GM12878 (cell line): ENCODE data around the gene SCN8A. TPM values are rescaled to one million over a fixed set of nuclear protein-coding genes. Genes with fewer than 3 reads are reported as not detected.

Experiments used
- ATAC-seq: fragments of 200-7000 bp; cut with Tn5 transposase; 3 replicates; pipeline ENCODE4 v1.9.1; 2020; ENCODE audit warnings: mild to moderate bottlenecking, moderate library complexity
- BruUV-seq: library from RNA; stranded (reverse); fragments of 400-500 nt; replicated peaks from 2 replicates; lab custom pipeline; 2021; lab: Mats Ljungman, UMichigan
- CTCF ChIA-PET: fragments of 300-600 bp; sonication (Branson Sonifier 250); formaldehyde crosslinking; extraction: SDS; loops from one replicate; lab custom pipeline; 2021; ENCODE audit warnings: inconsistent platforms; lab: Yijun Ruan, JAX
- POLR2A ChIA-PET: fragments of 350-600 bp; formaldehyde crosslinking; extraction: SDS; loops from one replicate; lab custom pipeline; 2021; ENCODE audit warnings: inconsistent platforms; lab: Charles Lee
- RAD21 ChIA-PET: fragments of 300-600 bp; sonication (Branson Sonifier 250); formaldehyde crosslinking; loops from one replicate; lab custom pipeline; 2023; ENCODE audit warnings: antibody characterized with exemption; ENCODE audit not compliant: unreplicated experiment; lab: Charles Lee
- SMC1A ChIA-PET: fragments of 300-600 bp; sonication (Branson Sonifier 250); formaldehyde crosslinking; loops from one replicate; lab custom pipeline; 2023; ENCODE audit not compliant: unreplicated experiment, uncharacterized antibody; lab: Charles Lee
- DNase-seq: peaks from one replicate; pipeline ENCODE4 v3.0.0-alpha.2; 2011; ENCODE audit warnings: low read depth, low spot score
- FAIRE-seq: peaks from 3 replicates; lab custom pipeline; 2011; peaks lifted over from hg19 to GRCh38; lab: Jason Lieb, UNC
- H2AFZ ChIP-seq: 2 replicates; pipeline ENCODE4 v1.6.0; 2011; ENCODE audit warnings: low read depth, low read length, control low read depth; ENCODE audit not compliant: control insufficient read depth
- H3K27ac ChIP-seq: 2 replicates; pipeline ENCODE4 v1.5.1; 2011; ENCODE audit warnings: control low read depth; ENCODE audit not compliant: control insufficient read depth, insufficient read depth
- H3K27me3 ChIP-seq, 2 experiments: replicated peaks in 1 of 2; 2 replicates each; pipeline versions ENCODE4 v1.6.0 to v1.6.1; 2011; ENCODE audit warnings: low read length in 1 of 2; ENCODE audit not compliant: control insufficient read depth in 2 of 2, insufficient read depth in 2 of 2
- H3K36me3 ChIP-seq, 2 experiments: 2 replicates each; pipeline ENCODE4 v1.5.1; 2011; ENCODE audit warnings: low read length in 1 of 2; ENCODE audit not compliant: control insufficient read depth in 2 of 2, insufficient read depth in 2 of 2
- H3K4me1 ChIP-seq: 2 replicates; pipeline ENCODE4 v1.6.1; 2011; ENCODE audit warnings: mild to moderate bottlenecking, low read length, moderate library complexity, mixed read lengths; ENCODE audit not compliant: control insufficient read depth, insufficient read depth
- H3K4me2 ChIP-seq: 2 replicates; pipeline ENCODE4 v1.6.0; 2011; ENCODE audit warnings: control low read depth; ENCODE audit not compliant: control insufficient read depth, insufficient read depth
- H3K4me3 ChIP-seq: fragments of 200-600 bp; sonication (generic); 2 replicates; pipeline ENCODE4 v1.5.1; 2016
- H3K79me2 ChIP-seq: 2 replicates; pipeline ENCODE4 v1.6.0; 2011; ENCODE audit warnings: low read length; ENCODE audit not compliant: control insufficient read depth, insufficient read depth
- H3K9ac ChIP-seq: 2 replicates; pipeline ENCODE4 v1.8.0; 2011; ENCODE audit warnings: low read length, control low read depth, mixed read lengths; ENCODE audit not compliant: control insufficient read depth, insufficient read depth
- H3K9me3 ChIP-seq: replicated peaks from 3 replicates; pipeline ENCODE4 v1.5.1; 2011; ENCODE audit warnings: mild to moderate bottlenecking, low read length; ENCODE audit not compliant: control insufficient read depth, insufficient read depth
- H4K20me1 ChIP-seq: 2 replicates; pipeline ENCODE4 v1.6.0; 2011; ENCODE audit not compliant: control insufficient read depth, insufficient read depth
- BMI1 ChIP-seq: fragments of 450-650 bp; IDR thresholded peaks from 2 replicates; pipeline ENCODE4 v1.6.1; 2016; ENCODE audit warnings: mild to moderate bottlenecking, moderate library complexity, borderline replicate concordance
- CEBPZ ChIP-seq: fragments of 150-350 bp; IDR thresholded peaks from 2 replicates; pipeline ENCODE4 v1.6.1; 2016; ENCODE audit warnings: low read depth, low read length
- CUX1 ChIP-seq: IDR thresholded peaks from 2 replicates; pipeline ENCODE4 v1.6.1; 2012; ENCODE audit warnings: improper control_type of control experiment, low read depth, low read length; ENCODE audit not compliant: insufficient replicate concordance
- ELK1 ChIP-seq: IDR thresholded peaks from 2 replicates; pipeline ENCODE4 v1.6.1; 2012; ENCODE audit warnings: low read depth, low read length, improper control_type of control experiment
- MEF2B ChIP-seq: fragments of 450-650 bp; IDR thresholded peaks from 2 replicates; pipeline ENCODE4 v1.6.1; 2018; ENCODE audit warnings: mild to moderate bottlenecking, moderate library complexity; ENCODE audit not compliant: partially characterized antibody, poor library complexity, severe bottlenecking
- NFIC ChIP-seq: IDR thresholded peaks from 2 replicates; pipeline ENCODE4 v1.6.1; 2012; ENCODE audit warnings: low read depth, mild to moderate bottlenecking, inconsistent platforms, low read length, moderate library complexity
- NFXL1 ChIP-seq: fragments of 450-650 bp; IDR thresholded peaks from 2 replicates; pipeline ENCODE4 v1.6.1; 2017; ENCODE audit warnings: antibody characterized with exemption, mild to moderate bottlenecking, borderline replicate concordance
- RBBP5 ChIP-seq: fragments of 200-600 bp; sonication (generic); conservative IDR thresholded peaks from 2 replicates; pipeline ENCODE4 v1.6.1; 2016
- SMAD1 ChIP-seq: fragments of 450-650 bp; IDR thresholded peaks from 2 replicates; pipeline ENCODE4 v1.6.1; 2018; ENCODE audit warnings: mild to moderate bottlenecking, low read depth; ENCODE audit not compliant: partially characterized antibody
- SMC3 ChIP-seq: IDR thresholded peaks from 2 replicates; pipeline ENCODE4 v1.6.1; 2011; ENCODE audit warnings: low read length, improper control_type of control experiment, borderline replicate concordance
- SUZ12 ChIP-seq: fragments of 200-600 bp; sonication (generic); IDR thresholded peaks from one replicate; pipeline ENCODE4 v1.6.1; 2018; ENCODE audit warnings: antibody characterized with exemption, mild to moderate bottlenecking; ENCODE audit not compliant: unreplicated experiment
- TCF3 ChIP-seq: IDR thresholded peaks from 2 replicates; pipeline ENCODE4 v1.6.1; 2012; ENCODE audit warnings: low read depth, mild to moderate bottlenecking, low read length, borderline replicate concordance; ENCODE audit not compliant: insufficient read depth
- WRNIP1 ChIP-seq: IDR thresholded peaks from 2 replicates; pipeline ENCODE4 v1.6.1; 2011; ENCODE audit warnings: low read depth, low read length, improper control_type of control experiment, borderline replicate concordance
- WGBS: methylation state at CpG from one replicate; pipeline ENCODE4 v1.1.6; 2016; ENCODE audit warnings: low lambda C conversion rate; ENCODE audit not compliant: insufficient replicate concordance, insufficient coverage; ENCODE audit errors: missing lambda C conversion rate; 5-methylcytosine and 5-hydroxymethylcytosine counted together
- in situ Hi-C: fragments of 300-500 bp; cut with MboI; formaldehyde crosslinking; loops from 9 replicates; pipeline ENCODE4 v1.14.3; 2018; ENCODE audit warnings: mixed read lengths
- intact Hi-C: fragments of 100-400 bp; cut with micrococcal nuclease; formaldehyde crosslinking; loops from one replicate; pipeline ENCODE4 v1.14.2; 2022; ENCODE audit not compliant: unreplicated experiment
- polyA plus RNA-seq, 11 experiments: library from polyadenylated mRNA; depleted of rRNA in 4 of 11; unstranded in 6 of 11; stranded (reverse) in 5 of 11; fragments of >200 nt; fragmentation: Nextera tagmentation in 4 of 11; fragmentation: Illumina TruSeq in 1 of 11; extraction: Ambion mirVana in 4 of 11; extraction: Trizol in 1 of 11; gene quantifications; 1 replicate in 1 of 11; 2 replicates in 10 of 11; pipeline versions ENCODE4 v1.2.1 to v1.2.3, GENCODE V29; 2011 to 2016; ENCODE audit warnings: inconsistent platforms in 2 of 11, missing spikeins in 2 of 11, low read depth in 1 of 11
- total RNA-seq, 4 experiments: library from RNA; depleted of rRNA in 3 of 4; stranded (reverse); fragments of >200 nt in 3 of 4; fragmentation: Illumina TruSeq in 1 of 4; extraction: Trizol in 1 of 4; gene quantifications; 2 replicates each; pipeline versions ENCODE4 v1.2.1 to v1.2.3, GENCODE V29; 2013 to 2021

SCN8A gene
- total and polyA plus RNA-seq, 10 of the 15 experiments (the other 5 are each of a cell fraction or from before 2014, with no cell fraction given), result 0.02 to 0.23 (median 0.06) TPM; not detected in 2

- TF ChIP-seq SMC3, result no peak
Observed at GRCh38 chr12:51841727-51842126, 250.7 kb downstream of the SCN8A start (continued).

GRCh38 chr12:51844854-51845253 is 253.8 kb downstream of the SCN8A start:
- ATAC-seq (no peak), FAIRE-seq (no peak), DNase-seq (no peak)
- no TSS peak for BruUV-seq
- H3K27ac ChIP-seq, result no peak overlapping the region
- H3K9ac ChIP-seq, result no peak overlapping the region
- intact Hi-C loops (no loop called here), in situ Hi-C loops (no loop called here)
- ChIA-PET CTCF (no interaction called here), RAD21 (no interaction called here), POLR2A (no interaction called here), SMC1A (no interaction called here)
- no peak overlapping the region for H2AFZ ChIP-seq
- H3K4me2 ChIP-seq, result no peak overlapping the region
- H3K79me2 ChIP-seq, result no peaks in the 10 kb centered on the region
- no peaks in the 10 kb centered on the region for H3K9me3 ChIP-seq
- peaks cover 2 to 13% of the 10 kb centered on the region in 2 experiments; a peak in 2 of 4 replicates for H3K27me3 ChIP-seq
- 30% methylated on average over 4 of the region's 4 CpGs for WGBS
- H3K36me3 ChIP-seq, result no peaks in the 10 kb centered on the region
- H3K4me1 ChIP-seq, result no peaks in the 10 kb centered on the region
- H3K4me3 ChIP-seq, result no peak overlapping the region
- H4K20me1 ChIP-seq, result no peaks in the 10 kb centered on the region; the same call in 1 of the 2 replicates
- TF ChIP-seq MEF2B (no peak), WRNIP1 (no peak), RBBP5 (no peak), CUX1 (no peak), SMAD1 (no peak), ELK1 (no peak), SUZ12 (no peak), NFXL1 (no peak), TCF3 (no peak), CEBPZ (no peak), BMI1 (no peak), NFIC (no peak)
